ENCODE results near the gene SIM2. TPM values are rescaled to one million over a fixed set of nuclear protein-coding genes. Genes with fewer than 3 reads are reported as not detected.

The SIM2 gene
- total and polyA plus RNA-seq, 2 donors (not counting 1 experiment from before 2014, with no cell fraction given): 0.22 TPM; not detected in 1

GRCh38 chr21:36738489-36739126 is 39.7 kb downstream of the SIM2 start:
- no peaks in the 10 kb centered on the region for H3K36me3 ChIP-seq (ENCODE audit: control insufficient read depth, insufficient read depth, low read length)
- H3K4me1 ChIP-seq (ENCODE audit: control insufficient read depth, extremely low read depth, insufficient read depth, low read length): no peaks in the 10 kb centered on the region
- DNase-seq (ENCODE audit: low read depth in 2 of 2): no peak
- no peaks in the 10 kb centered on the region for H4K20me1 ChIP-seq (ENCODE audit: control insufficient read depth, extremely low read depth, insufficient read depth, low read length)
- no peak overlapping the region for H3K9ac ChIP-seq (ENCODE audit: insufficient read depth, low read length)
- no peak overlapping the region for H3K27ac ChIP-seq (ENCODE audit: insufficient read depth, low read length)
- no peak overlapping the region for H2AFZ ChIP-seq (ENCODE audit: low read length)
- no peaks in the 10 kb centered on the region for H3K27me3 ChIP-seq (ENCODE audit: control insufficient read depth, insufficient read depth, low read length)
- H3K4me2 ChIP-seq (ENCODE audit: extremely low read depth, insufficient read depth, low read length): no peak overlapping the region
- TF ChIP-seq CTCF (conservative IDR thresholded peaks at IDR 0.05 in 1 of 2, IDR thresholded peaks at IDR 0.05 in 1 of 2; ENCODE audit: low read depth in 1 of 2, low read length in 2 of 2) (no peak), EZH2 (IDR thresholded peaks at IDR 0.05; ENCODE audit: low read length, missing control alignments) (no peak)
- H3K9me3 ChIP-seq (ENCODE audit: control insufficient read depth, insufficient read depth, low read depth, low read length): no peaks in the 10 kb centered on the region
- no peaks in the 10 kb centered on the region for H3K79me2 ChIP-seq (ENCODE audit: control insufficient read depth, insufficient read depth, low read length)
- no peak overlapping the region for H3K4me3 ChIP-seq (replicated peaks in 1 of 4; ENCODE audit: control extremely low read depth in 1 of 4, insufficient read depth in 1 of 4, low read depth in 3 of 4, low read length in 4 of 4)

- Histone ChIP-seq H3K36me3 (ENCODE audit: control insufficient read depth, insufficient read depth, low read length) (no peaks in the 10 kb centered on the region), H4K20me1 (ENCODE audit: control insufficient read depth, extremely low read depth, insufficient read depth, low read length) (no peaks in the 10 kb centered on the region), H3K4me1 (ENCODE audit: control insufficient read depth, extremely low read depth, insufficient read depth, low read length) (no peaks in the 10 kb centered on the region), H2AFZ (ENCODE audit: low read length) (no peak overlapping the region), H3K79me2 (ENCODE audit: control insufficient read depth, insufficient read depth, low read length) (no peaks in the 10 kb centered on the region), H3K27me3 (ENCODE audit: control insufficient read depth, insufficient read depth, low read length) (peaks cover 5% of the 10 kb centered on the region), H3K9me3 (ENCODE audit: control insufficient read depth, insufficient read depth, low read depth, low read length) (no peaks in the 10 kb centered on the region), H3K9ac (ENCODE audit: insufficient read depth, low read length) (no peak overlapping the region), H3K4me2 (ENCODE audit: extremely low read depth, insufficient read depth, low read length) (no peak overlapping the region), H3K4me3 (replicated peaks in 1 of 4; ENCODE audit: control extremely low read depth in 1 of 4, insufficient read depth in 1 of 4, low read depth in 3 of 4, low read length in 4 of 4) (no peak overlapping the region), H3K27ac (ENCODE audit: insufficient read depth, low read length) (no peak overlapping the region)
- TF ChIP-seq CTCF (conservative IDR thresholded peaks at IDR 0.05 in 1 of 2, IDR thresholded peaks at IDR 0.05 in 1 of 2; ENCODE audit: low read depth in 1 of 2, low read length in 2 of 2) (no peak), EZH2 (IDR thresholded peaks at IDR 0.05; ENCODE audit: low read length, missing control alignments) (no peak)
- no peak for DNase-seq (ENCODE audit: low read depth in 2 of 2)
Measured at GRCh38 chr21:36741506-36741905, 42.6 kb downstream of the SIM2 start.

- no peak overlapping the region for H3K27ac ChIP-seq (ENCODE audit: insufficient read depth, low read length)
- H3K36me3 ChIP-seq (ENCODE audit: control insufficient read depth, insufficient read depth, low read length): no peaks in the 10 kb centered on the region
- H3K9ac ChIP-seq (ENCODE audit: insufficient read depth, low read length): no peak overlapping the region
- DNase-seq (ENCODE audit: low read depth in 2 of 2): no peak
- no peaks in the 10 kb centered on the region for H3K4me1 ChIP-seq (ENCODE audit: control insufficient read depth, extremely low read depth, insufficient read depth, low read length)
- H3K9me3 ChIP-seq (ENCODE audit: control insufficient read depth, insufficient read depth, low read depth, low read length): no peaks in the 10 kb centered on the region
- H3K79me2 ChIP-seq (ENCODE audit: control insufficient read depth, insufficient read depth, low read length): no peaks in the 10 kb centered on the region
- H3K27me3 ChIP-seq (ENCODE audit: control insufficient read depth, insufficient read depth, low read length): peaks cover 5% of the 10 kb centered on the region
- TF ChIP-seq CTCF (conservative IDR thresholded peaks at IDR 0.05 in 1 of 2, IDR thresholded peaks at IDR 0.05 in 1 of 2; ENCODE audit: low read depth in 1 of 2, low read length in 2 of 2): no peak
- no peak for TF ChIP-seq EZH2 (IDR thresholded peaks at IDR 0.05; ENCODE audit: low read length, missing control alignments)
- no peak overlapping the region for H2AFZ ChIP-seq (ENCODE audit: low read length)
- no peak overlapping the region for H3K4me2 ChIP-seq (ENCODE audit: extremely low read depth, insufficient read depth, low read length)
- no peak overlapping the region for H3K4me3 ChIP-seq (replicated peaks in 1 of 4; ENCODE audit: control extremely low read depth in 1 of 4, insufficient read depth in 1 of 4, low read depth in 3 of 4, low read length in 4 of 4)
- no peaks in the 10 kb centered on the region for H4K20me1 ChIP-seq (ENCODE audit: control insufficient read depth, extremely low read depth, insufficient read depth, low read length)
Measured at GRCh38 chr21:36743008-36743407, 44.1 kb downstream of the SIM2 start.
